Activated T-helper 17 cell treated with anti-CD3 and anti-CD28 coated beads, Interleukin-2, amount 50 U/mL, for 72 hours (primary cell): ENCODE data around the gene KCNJ5. TPM values are rescaled to one million over a fixed set of nuclear protein-coding genes. Genes with fewer than 3 reads are reported as not detected.

Experiments used
- ATAC-seq: fragments of 150-1000 bp; cut with Tn5 transposase; replicated peaks from 2 replicates; pipeline ENCODE4 v1.10.0; 2021; ENCODE audit warnings: mild to moderate bottlenecking, moderate library complexity
- H3K27ac Mint-ChIP-seq: one replicate; pipeline ENCODE4 v1.8.0; 2022; ENCODE audit warnings: mixed read lengths
- H3K27me3 Mint-ChIP-seq: one replicate; pipeline ENCODE4 v1.8.0; 2022; ENCODE audit warnings: mixed read lengths
- H3K36me3 Mint-ChIP-seq: one replicate; pipeline ENCODE4 v1.8.0; 2022; ENCODE audit warnings: low read depth, mild to moderate bottlenecking, mixed read lengths
- H3K4me1 Mint-ChIP-seq: one replicate; pipeline ENCODE4 v1.8.0; 2022; ENCODE audit warnings: mixed read lengths
- H3K4me3 Mint-ChIP-seq: one replicate; pipeline ENCODE4 v1.8.0; 2022; ENCODE audit warnings: mild to moderate bottlenecking, mixed read lengths
- H3K9me3 Mint-ChIP-seq: one replicate; pipeline ENCODE4 v1.8.0; 2022; ENCODE audit warnings: mixed read lengths
- total RNA-seq, 2 donors: library from RNA; stranded (reverse); gene quantifications; one replicate each; pipeline ENCODE4 v1.2.3, GENCODE V29; 2022

The KCNJ5 gene
- total RNA-seq, 2 donors from 2014 or later, result not detected

DNA sequence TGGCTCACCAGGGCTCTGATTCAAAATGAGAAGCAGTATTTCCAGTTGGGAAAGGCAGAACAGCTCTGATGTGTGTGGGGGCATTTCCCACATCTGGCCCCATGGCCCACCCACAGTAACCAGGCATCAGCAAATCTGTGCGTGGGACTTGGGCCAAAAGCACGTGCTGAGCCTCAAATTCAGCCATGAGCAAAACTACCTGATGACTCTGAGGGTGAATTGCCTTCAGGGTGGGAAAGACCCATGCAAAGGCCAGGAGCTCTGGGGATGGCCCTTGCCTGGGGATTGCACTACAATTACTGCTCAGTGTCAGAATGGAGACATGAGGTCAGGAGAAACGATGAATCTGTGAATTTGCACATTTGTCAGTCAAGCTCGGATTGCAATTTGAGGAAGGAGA, 30.6 kb downstream of the KCNJ5 start:
- H3K4me1 Mint-ChIP-seq, result no peaks in the 10 kb centered on the region
- H3K27me3 Mint-ChIP-seq, result peaks cover 10% of the 10 kb centered on the region
- no peak overlapping the region for H3K4me3 Mint-ChIP-seq
- H3K27ac Mint-ChIP-seq, result no peak overlapping the region
- H3K36me3 Mint-ChIP-seq, result no peaks in the 10 kb centered on the region
- ATAC-seq, result peak; percentile 75
- no peaks in the 10 kb centered on the region for H3K9me3 Mint-ChIP-seq

DNA sequence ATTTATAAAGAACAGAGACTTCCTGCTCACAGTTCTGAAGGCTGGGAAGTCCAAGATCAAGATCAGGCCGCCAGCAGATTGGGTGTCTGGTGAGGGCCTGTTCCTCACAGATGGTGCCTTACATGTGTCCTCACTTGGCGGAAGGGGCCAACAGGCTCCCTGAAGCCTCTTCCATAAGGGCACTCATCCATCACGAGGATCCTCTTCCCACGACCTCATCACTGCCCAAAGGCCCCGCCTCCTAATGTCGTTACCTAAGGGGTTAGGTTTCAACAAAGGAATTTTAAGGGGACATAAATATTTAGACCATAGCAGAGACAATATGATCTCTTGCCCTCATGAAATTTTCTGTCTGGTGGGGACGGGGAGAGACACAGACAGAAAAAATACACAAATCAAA, 32.9 kb downstream of the KCNJ5 start:
- no peak for ATAC-seq

DNA sequence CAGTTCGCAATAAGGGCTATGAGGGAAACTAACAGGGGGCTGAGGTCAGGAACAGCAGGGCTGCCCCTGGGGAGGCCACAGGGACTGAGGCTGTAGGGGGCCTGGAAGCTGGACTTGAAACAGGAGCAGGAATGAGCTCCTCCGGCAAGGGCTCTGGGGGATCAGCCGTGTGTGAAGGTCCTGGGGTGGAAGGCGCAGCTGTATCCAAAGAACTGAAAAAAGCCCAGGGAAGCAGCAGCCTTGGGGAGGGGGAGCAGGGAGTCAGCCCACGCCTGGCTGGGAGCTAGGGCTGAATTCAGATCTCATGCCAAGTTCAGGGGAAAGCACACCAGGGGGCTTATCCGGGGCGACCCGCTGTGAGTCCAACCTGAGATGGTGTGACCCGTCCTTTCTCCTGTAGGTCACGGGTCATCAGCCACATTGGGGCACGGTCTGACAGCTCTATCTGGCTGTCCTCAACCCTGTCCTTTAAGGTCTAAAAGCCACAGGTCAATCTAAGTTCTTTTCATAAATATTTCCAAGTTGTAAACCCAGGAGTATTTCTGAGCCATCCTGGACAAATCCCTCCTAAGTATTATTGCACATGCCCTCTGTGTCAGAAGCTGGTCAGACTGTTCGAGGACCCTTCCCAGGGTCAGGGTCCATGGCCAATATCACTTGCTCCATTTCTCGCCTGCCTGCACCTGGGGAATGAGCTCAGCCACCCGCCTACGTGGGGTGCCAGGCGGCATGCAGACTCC, 33.5 kb downstream of the KCNJ5 start:
- no peak overlapping the region for H3K4me3 Mint-ChIP-seq
- no peaks in the 10 kb centered on the region for H3K4me1 Mint-ChIP-seq
- peaks cover 10% of the 10 kb centered on the region for H3K27me3 Mint-ChIP-seq

More for the DNA sequence above, 32.9 kb downstream of the KCNJ5 start:
- H3K36me3 Mint-ChIP-seq, result no peaks in the 10 kb centered on the region
- H3K4me3 Mint-ChIP-seq, result no peak overlapping the region
- H3K4me1 Mint-ChIP-seq, result no peaks in the 10 kb centered on the region
- H3K9me3 Mint-ChIP-seq, result no peaks in the 10 kb centered on the region
- no peak overlapping the region for H3K27ac Mint-ChIP-seq
- peaks cover 10% of the 10 kb centered on the region for H3K27me3 Mint-ChIP-seq

DNA sequence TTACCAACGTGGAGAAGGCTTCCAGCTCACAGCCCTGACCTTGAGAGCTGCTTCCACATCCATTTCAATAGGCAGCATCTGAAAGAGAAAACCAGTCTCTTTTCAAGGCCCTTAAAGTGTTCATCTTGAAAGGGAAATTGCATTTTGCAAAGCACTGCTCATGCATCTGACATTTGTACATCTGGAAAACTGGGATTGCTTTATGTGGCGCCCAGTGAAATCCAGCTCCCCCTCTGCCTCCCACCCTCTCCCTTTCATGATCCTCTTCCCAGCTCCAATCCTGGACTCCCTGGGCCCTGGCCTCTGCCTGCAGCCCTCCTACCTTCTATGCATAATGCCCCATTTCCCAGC, 34.1 kb downstream of the KCNJ5 start:
- Mint-ChIP-seq H3K27me3 (peaks cover 8% of the 10 kb centered on the region), H3K9me3 (no peaks in the 10 kb centered on the region), H3K4me1 (no peaks in the 10 kb centered on the region), H3K27ac (no peak overlapping the region), H3K4me3 (no peak overlapping the region), H3K36me3 (no peaks in the 10 kb centered on the region)
- no peak for ATAC-seq

More for the DNA sequence above, 33.5 kb downstream of the KCNJ5 start:
- ATAC-seq, result no peak
- no peaks in the 10 kb centered on the region for H3K36me3 Mint-ChIP-seq
- H3K27ac Mint-ChIP-seq, result no peak overlapping the region
- H3K9me3 Mint-ChIP-seq, result no peaks in the 10 kb centered on the region

DNA sequence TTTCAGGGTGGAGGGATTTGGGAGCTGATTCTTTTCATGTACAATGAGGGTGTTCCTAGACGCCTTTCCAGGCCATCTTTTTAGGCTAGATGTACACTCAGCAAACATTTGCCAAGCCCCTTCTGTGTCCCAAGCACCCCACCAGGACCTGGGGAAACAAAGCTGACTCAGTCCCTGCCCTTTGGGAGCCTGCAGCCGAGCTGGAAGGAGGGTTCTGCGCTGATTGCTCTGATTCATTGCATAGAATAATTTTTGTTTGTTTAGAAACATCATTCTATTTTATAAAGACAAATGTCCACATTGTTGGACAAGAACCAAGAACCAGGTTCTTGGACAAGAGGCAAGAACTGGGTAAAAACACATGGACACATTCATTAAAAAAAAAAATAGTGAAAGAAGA, 34.8 kb downstream of the KCNJ5 start:
- no peak for ATAC-seq
- peaks cover 3% of the 10 kb centered on the region for H3K27me3 Mint-ChIP-seq
- no peaks in the 10 kb centered on the region for H3K36me3 Mint-ChIP-seq
- H3K9me3 Mint-ChIP-seq, result no peaks in the 10 kb centered on the region
- no peaks in the 10 kb centered on the region for H3K4me1 Mint-ChIP-seq
- H3K4me3 Mint-ChIP-seq, result no peak overlapping the region
- no peak overlapping the region for H3K27ac Mint-ChIP-seq

DNA sequence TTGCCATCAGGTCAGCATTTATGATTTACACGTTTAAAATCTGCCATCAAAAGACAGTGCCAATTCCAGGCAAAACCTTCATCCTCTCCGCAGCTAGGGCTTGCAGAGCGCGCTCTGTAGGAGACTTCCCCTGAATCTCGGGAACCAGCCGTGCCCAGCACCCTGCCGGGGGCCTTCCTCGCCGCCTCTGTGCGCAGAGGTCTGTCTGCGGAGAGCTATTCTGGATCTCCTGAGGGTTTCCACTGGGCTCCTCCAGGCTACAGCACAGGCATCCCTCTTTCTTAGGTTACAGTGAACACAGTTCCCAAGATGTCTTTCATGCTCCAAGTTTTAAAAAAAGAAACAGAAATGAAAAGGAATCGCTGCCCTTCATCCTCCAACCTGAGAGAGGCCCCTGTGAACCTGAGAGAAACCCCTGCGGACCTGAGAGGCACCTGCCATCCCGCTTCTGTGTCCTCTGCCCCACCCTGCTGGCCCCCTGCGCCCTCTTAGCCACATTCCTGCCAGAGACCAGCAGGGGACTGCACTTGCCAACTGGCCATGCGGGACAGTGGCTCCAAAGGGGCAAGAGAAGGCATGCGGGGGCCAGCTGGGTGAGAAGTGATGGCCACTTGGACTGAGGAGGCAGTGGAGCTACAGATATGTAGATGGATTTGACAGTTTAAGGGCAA, 35.4 kb downstream of the KCNJ5 start:
- Mint-ChIP-seq H3K4me1 (no peaks in the 10 kb centered on the region), H3K27me3 (no peaks in the 10 kb centered on the region), H3K9me3 (no peaks in the 10 kb centered on the region), H3K4me3 (no peak overlapping the region), H3K36me3 (no peaks in the 10 kb centered on the region), H3K27ac (no peak overlapping the region)
- no peak for ATAC-seq

DNA sequence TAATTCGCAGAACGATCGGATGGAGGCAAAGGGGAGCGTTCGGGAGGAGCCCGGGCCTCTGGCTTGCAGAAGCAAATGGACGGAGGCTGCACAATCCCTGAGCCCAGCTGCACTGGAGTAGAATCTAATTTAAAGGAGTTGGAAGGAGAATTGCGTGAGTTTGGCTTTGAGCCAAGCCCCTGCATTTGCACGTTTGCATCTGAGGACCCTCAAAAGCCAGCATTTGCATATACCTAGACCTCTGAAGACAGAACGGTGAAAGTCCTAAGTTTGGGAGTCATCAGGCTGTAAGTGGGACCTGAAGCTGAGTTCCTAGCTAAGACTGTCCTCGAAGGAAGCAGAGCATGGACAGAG, 35.9 kb downstream of the KCNJ5 start:
- Mint-ChIP-seq H3K9me3 (no peaks in the 10 kb centered on the region), H3K27ac (no peak overlapping the region), H3K4me3 (no peak overlapping the region), H3K27me3 (no peaks in the 10 kb centered on the region), H3K4me1 (no peaks in the 10 kb centered on the region), H3K36me3 (no peaks in the 10 kb centered on the region)
- no peak for ATAC-seq

DNA sequence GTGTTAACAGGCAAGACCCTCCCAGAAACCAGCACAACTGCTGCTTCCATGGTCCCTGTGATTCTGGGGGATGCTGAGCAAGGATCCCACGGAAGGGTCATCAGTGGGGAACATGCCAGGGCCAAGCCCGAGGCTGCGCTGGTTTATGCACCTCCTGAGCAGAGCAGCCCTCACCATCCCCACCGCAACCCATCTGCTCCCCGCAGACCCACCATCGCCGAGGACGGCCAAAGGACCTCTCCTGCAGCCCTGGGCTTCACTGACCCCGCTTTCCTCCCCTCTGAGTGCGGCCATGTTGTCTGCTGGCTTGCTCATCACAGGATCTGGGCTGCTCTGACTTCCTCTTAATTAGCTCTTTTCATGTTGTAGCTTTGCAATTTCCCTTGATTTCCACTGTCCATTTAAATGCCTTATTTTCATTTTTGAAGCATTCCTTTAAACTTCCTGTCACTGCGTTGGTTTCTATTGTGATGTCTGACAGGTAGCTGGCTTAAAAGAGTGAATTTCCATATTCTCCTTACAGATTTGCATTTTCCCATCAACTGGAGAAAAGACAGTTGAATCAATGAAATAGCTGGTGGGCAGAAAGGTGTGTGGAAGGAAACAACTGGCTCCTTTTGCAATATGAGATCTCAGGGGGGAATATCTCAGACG, 36.7 kb downstream of the KCNJ5 start:
- H3K36me3 Mint-ChIP-seq, result no peaks in the 10 kb centered on the region
- H3K4me3 Mint-ChIP-seq, result no peak overlapping the region
- H3K4me1 Mint-ChIP-seq, result no peaks in the 10 kb centered on the region
- H3K27ac Mint-ChIP-seq, result no peak overlapping the region
- no peaks in the 10 kb centered on the region for H3K9me3 Mint-ChIP-seq
- no peak for ATAC-seq
- H3K27me3 Mint-ChIP-seq, result no peaks in the 10 kb centered on the region

DNA sequence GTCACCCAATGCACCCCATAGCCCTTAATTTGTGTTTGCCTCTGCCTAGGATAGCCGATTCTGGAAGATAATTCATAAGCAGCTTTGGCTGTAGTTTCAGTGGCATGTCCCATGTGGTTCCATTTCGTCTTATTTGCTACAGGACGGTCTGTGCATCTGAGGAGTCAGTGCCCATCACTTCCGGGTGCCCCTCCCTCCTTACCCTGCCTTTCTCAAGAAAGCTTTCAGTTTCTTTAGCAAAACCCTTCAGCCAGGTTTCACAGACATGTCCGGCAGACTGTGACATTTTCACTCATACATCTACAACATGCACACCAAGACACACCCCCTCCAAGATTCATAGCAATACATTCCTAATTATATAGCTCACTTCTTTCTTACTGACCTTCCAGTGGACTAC, 37.2 kb downstream of the KCNJ5 start:
- H3K4me3 Mint-ChIP-seq, result no peak overlapping the region
- no peaks in the 10 kb centered on the region for H3K27me3 Mint-ChIP-seq
- ATAC-seq, result peak; percentile 46
- H3K9me3 Mint-ChIP-seq, result no peaks in the 10 kb centered on the region
- H3K4me1 Mint-ChIP-seq, result no peaks in the 10 kb centered on the region
- no peaks in the 10 kb centered on the region for H3K36me3 Mint-ChIP-seq
- no peak overlapping the region for H3K27ac Mint-ChIP-seq

DNA sequence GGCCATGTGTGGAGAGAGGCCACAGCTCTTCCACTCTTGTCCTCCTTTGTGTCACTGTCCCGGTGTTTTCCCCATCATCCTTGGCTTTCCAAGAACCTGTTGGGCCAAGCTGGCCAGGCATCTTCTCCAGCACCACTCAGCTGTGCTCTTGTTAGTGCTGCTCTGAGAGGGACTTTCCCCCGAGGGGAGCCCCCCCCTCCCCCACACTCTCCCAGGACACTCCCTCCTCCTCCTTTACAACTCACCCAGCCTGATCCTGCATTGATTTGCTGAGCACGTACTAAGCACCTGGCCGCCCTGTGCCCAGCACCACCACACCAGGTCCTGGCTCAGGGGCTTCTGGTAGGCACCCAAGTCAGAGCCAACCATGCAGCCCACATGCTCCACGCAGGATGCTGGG, 38.3 kb downstream of the KCNJ5 start:
- Mint-ChIP-seq H3K27me3 (no peaks in the 10 kb centered on the region), H3K4me1 (no peaks in the 10 kb centered on the region), H3K27ac (no peak overlapping the region), H3K36me3 (no peaks in the 10 kb centered on the region), H3K9me3 (no peaks in the 10 kb centered on the region), H3K4me3 (no peak overlapping the region)
- peak; percentile 60 for ATAC-seq

DNA sequence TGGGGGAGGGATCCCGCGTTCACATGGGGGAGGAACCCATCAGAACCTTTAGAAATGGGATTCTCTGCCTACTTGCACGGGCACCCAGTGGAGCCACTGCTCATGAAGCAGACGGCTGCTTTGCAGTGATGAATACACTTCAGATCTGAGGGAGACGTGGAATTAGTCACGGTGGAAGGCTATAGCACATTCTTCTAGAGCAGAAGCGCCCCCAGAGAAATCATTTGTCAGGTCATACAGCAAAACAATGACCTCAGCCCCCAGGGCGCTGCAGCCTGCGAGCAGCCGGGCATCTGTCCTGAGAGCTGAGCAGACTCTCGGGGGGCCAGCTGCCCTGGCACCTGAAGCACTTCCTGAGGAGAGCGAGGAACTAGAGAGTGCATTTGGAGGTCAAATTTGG, 38.8 kb downstream of the KCNJ5 start:
- H3K36me3 Mint-ChIP-seq, result no peaks in the 10 kb centered on the region
- no peak for ATAC-seq
- H3K27ac Mint-ChIP-seq, result no peak overlapping the region

DNA sequence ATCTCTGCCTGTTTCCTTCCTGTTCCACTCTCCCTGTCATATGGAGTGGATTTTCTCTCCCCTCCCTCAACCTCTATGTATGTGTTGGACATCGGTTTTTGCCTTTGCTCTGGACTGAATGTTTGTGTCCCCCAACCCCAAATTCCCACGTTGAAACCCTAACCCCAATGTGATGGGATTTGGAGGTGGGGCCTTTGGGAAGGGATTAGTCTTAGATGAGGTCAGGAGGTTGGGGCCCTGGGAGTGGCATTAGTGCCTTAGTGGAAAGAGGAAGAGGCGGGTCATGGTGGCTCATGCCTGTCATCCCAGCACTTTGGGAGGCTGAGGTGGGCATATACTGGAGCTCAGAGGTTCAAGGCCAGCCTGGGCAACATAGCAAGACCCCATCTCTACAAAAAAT, 39.9 kb downstream of the KCNJ5 start:
- H3K27me3 Mint-ChIP-seq, result no peaks in the 10 kb centered on the region
- no peak for ATAC-seq
- no peak overlapping the region for H3K27ac Mint-ChIP-seq
- no peak overlapping the region for H3K4me3 Mint-ChIP-seq
- no peaks in the 10 kb centered on the region for H3K4me1 Mint-ChIP-seq
- no peaks in the 10 kb centered on the region for H3K36me3 Mint-ChIP-seq
- H3K9me3 Mint-ChIP-seq, result no peaks in the 10 kb centered on the region

More for the DNA sequence above, 38.8 kb downstream of the KCNJ5 start:
- H3K9me3 Mint-ChIP-seq, result no peaks in the 10 kb centered on the region
- no peak overlapping the region for H3K4me3 Mint-ChIP-seq
- no peaks in the 10 kb centered on the region for H3K4me1 Mint-ChIP-seq
- no peaks in the 10 kb centered on the region for H3K27me3 Mint-ChIP-seq

DNA sequence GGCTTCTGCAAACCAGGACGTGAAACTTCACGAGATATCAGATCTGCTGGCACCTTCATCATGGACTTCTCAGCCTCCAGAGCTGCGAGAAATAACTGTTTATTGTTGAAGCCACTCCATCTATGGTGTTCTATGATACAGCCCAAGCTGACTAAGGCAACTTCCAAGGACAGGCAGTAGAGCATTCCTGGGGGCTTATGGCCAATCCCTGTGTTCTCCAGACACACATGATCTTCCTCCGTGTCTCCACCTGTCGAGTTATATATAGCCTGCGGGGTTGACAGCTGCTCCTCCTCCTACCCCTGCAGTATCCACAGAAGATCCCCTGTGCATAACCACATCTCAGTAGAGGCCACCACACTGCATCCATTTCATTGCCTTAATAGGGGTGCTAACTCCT, 40.5 kb downstream of the KCNJ5 start:
- no peak overlapping the region for H3K27ac Mint-ChIP-seq
- H3K36me3 Mint-ChIP-seq, result no peaks in the 10 kb centered on the region
- ATAC-seq, result no peak
- no peaks in the 10 kb centered on the region for H3K27me3 Mint-ChIP-seq
- no peak overlapping the region for H3K4me3 Mint-ChIP-seq
- no peaks in the 10 kb centered on the region for H3K9me3 Mint-ChIP-seq
- no peaks in the 10 kb centered on the region for H3K4me1 Mint-ChIP-seq

DNA sequence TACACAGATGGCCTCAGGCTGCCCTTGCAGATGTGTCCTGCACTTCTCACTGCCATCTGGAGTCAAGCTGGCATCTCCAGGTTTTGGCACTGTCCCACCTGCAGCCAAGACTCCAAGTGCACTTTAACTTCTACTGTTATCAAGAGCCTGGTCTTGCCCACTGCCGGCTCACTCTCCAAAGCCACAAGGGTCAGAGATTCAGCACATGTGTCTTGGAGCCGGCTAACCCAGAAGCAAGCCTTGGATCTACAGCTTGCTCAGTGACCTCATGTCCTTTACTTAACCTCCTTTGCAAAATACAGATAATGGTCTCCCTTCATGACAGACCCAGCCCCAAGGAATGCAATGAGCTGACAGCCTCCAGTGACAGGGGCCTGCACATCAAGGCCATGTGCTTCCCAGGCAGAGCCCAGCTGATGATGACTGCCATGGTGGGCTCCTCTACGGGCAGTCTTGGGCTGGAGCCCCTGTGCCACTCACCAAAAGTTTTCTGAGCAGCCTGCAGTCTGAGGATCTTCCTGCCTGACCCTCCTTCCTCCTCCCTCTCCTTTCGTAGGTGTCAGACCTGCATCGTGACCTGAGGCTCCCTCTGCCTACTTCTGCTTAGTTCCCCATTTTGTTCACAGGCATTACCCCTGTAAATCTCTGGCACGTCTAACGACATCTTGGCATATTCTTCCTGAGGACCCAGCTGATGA, 42.5 kb downstream of the KCNJ5 start:
- Mint-ChIP-seq H3K36me3 (no peaks in the 10 kb centered on the region), H3K4me1 (no peaks in the 10 kb centered on the region), H3K4me3 (no peak overlapping the region), H3K27ac (no peak overlapping the region), H3K27me3 (no peaks in the 10 kb centered on the region), H3K9me3 (no peaks in the 10 kb centered on the region)
- ATAC-seq, result no peak

DNA sequence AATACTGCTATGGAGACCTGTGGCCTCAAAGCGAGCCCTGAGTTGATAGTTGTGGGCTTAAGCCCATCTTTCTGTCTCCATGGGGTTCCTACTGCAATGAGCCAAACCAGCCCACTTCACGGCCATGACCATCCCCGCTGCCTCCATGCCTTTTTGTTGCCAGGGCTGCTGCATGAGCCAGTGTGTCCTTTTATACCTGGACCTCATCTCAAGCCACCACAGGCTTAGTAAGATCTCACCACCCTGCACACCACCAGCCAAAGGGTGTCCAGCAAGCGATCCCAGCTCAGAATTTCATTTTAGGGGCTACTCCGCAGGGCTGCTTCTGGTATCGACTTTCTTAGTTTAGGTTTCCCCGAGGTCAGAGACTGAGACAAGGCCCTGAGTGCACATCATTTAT, 43.2 kb downstream of the KCNJ5 start:
- Mint-ChIP-seq H3K27me3 (no peaks in the 10 kb centered on the region), H3K9me3 (no peaks in the 10 kb centered on the region), H3K27ac (no peak overlapping the region), H3K4me3 (no peak overlapping the region), H3K4me1 (no peaks in the 10 kb centered on the region), H3K36me3 (no peaks in the 10 kb centered on the region)
- ATAC-seq, result no peak
